T47D (cell line): ENCODE measurements around the gene GNB3.
A peak's percentile ranks its signal among the peaks of the same experiment; 100 is the strongest.

Experiments used
- DNase-seq, 2 experiments: peaks; one replicate each; pipeline versions ENCODE4 v3.0.0 to v3.0.0-alpha.2; 2011 to 2012; ENCODE audit warnings: low read depth in 1 of 2, low spot score in 1 of 2
- JUND ChIP-seq: IDR thresholded peaks from 2 replicates; pipeline ENCODE4 v1.6.1; 2012; ENCODE audit warnings: low read depth
- in situ Hi-C: cut with HindIII; loops from 2 replicates; pipeline ENCODE4 v1.10.0; 2016; ENCODE audit warnings: low sequenced_read_pairs, low pct_unique_long_range_greater_than_20kb

Gene GNB3

GRCh38 chr12:6818645-6819044 is 22.1 kb upstream of the GNB3 start:
- in situ Hi-C loops = no loop called here
- TF ChIP-seq JUND = no peak
- DNase-seq = no peak

GRCh38 chr12:6819106-6820030 is 21.4 kb upstream of the GNB3 start:
- no peak for TF ChIP-seq JUND
- in situ Hi-C loops = no loop called here
- no peak for DNase-seq

- in situ Hi-C loops = no loop called here
- TF ChIP-seq JUND = no peak
- DNase-seq = no peak
Measured at GRCh38 chr12:6820166-6820565, 20.6 kb upstream of the GNB3 start.

- in situ Hi-C loops = no loop called here
- no peak for DNase-seq
- TF ChIP-seq JUND = no peak
Measured at GRCh38 chr12:6821591-6822425, 18.9 kb upstream of the GNB3 start, which contains the start of gene GPR162. Gene GPR162, plus strand, starts transcription at chr12:6821821. Its CDS starts 2,078 bp downstream, at chr12:6823899.

- no peak for DNase-seq
- TF ChIP-seq JUND = no peak
- in situ Hi-C loops = no loop called here
Measured at GRCh38 chr12:6822426-6823135, 18.1 kb upstream of the GNB3 start.

- DNase-seq = no peak
- in situ Hi-C loops = no loop called here
- TF ChIP-seq JUND = no peak
Measured at GRCh38 chr12:6823182-6824084, 17.3 kb upstream of the GNB3 start.

- TF ChIP-seq JUND = no peak
- in situ Hi-C loops = no loop called here
Measured at GRCh38 chr12:6824085-6824775, 16.5 kb upstream of the GNB3 start.

GRCh38 chr12:6824901-6825381 is 15.8 kb upstream of the GNB3 start:
- TF ChIP-seq JUND = no peak
- in situ Hi-C loops = no loop called here
- DNase-seq = no peak

More at GRCh38 chr12:6824085-6824775, 16.5 kb upstream of the GNB3 start:
- DNase-seq = peak in 1 of 2 experiments; percentile 32

- no peak for TF ChIP-seq JUND
- DNase-seq = peak; percentile 64 to 70
- in situ Hi-C loops = no loop called here
Measured at GRCh38 chr12:6825398-6826124, 15.2 kb upstream of the GNB3 start.

- in situ Hi-C loops = no loop called here
- DNase-seq = no peak
- TF ChIP-seq JUND = no peak
Measured at GRCh38 chr12:6826125-6826733, 14.5 kb upstream of the GNB3 start.
